ENCODE data around the gene BLOC1S3. TPM values are rescaled to one million over a fixed set of nuclear protein-coding genes. Genes with fewer than 3 reads are reported as not detected.

Gene BLOC1S3
- total and polyA plus RNA-seq, 2 of the 4 experiments (the other 2 are of a cell fraction), result 1.1 to 4.9 TPM

DNA sequence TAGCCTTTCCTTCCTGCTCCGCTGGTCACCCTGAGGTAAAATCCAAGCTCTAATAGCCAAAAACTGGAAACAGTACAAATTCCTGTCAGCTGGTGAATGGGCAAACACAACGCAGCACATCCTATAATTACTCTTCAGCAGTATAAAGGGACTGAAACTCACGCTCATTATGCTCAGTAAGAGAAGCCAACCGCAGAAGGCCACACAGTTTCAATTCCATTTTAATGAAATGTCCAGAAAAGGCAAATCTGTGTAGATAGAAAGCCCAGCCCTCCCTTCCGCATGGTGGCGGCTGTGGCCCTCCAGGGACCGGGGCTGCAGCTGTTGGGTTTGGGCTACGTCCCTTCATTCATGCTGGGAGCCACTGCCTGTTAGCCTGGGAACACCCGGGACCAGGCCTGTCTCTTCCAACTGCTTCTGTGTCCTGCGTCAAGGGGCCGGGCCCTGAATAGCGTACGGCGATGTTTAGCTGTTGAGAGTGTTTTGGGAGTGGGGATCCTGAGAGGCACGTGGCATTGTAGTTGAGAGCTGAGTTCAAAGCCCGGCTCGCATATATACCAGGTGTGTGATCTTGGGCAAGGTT lies 41.3 kb upstream of the BLOC1S3 start:
- H3K9me3 ChIP-seq (ENCODE audit: control insufficient read depth, insufficient read depth, low read length), result no peaks in the 10 kb centered on the region
- no peak overlapping the region for H4K5ac ChIP-seq (ENCODE audit: low read depth, low read length)
- H3K4me2 ChIP-seq (ENCODE audit: low read depth, low read length), result no peak overlapping the region
- H3K23ac ChIP-seq (ENCODE audit: low read depth, low read length), result no peak overlapping the region
- peaks cover 2% of the 10 kb centered on the region; the same call in 1 of the 2 replicates for H3K4me1 ChIP-seq (ENCODE audit: control insufficient read depth, insufficient read depth, low read length)
- no peak overlapping the region for H3K14ac ChIP-seq (replicated peaks; ENCODE audit: low read depth, low read length)
- no peaks in the 10 kb centered on the region for H3K27me3 ChIP-seq (ENCODE audit: control insufficient read depth, insufficient read depth, low read length)
- no peak overlapping the region for H2BK5ac ChIP-seq (ENCODE audit: low read depth, low read length, poor library complexity, severe bottlenecking)
- no peak overlapping the region for H4K8ac ChIP-seq (ENCODE audit: low read depth in 2 of 2, low read length in 2 of 2)
- H3K18ac ChIP-seq (ENCODE audit: low read depth, low read length), result no peak overlapping the region
- DNase-seq (no peak), ATAC-seq (ENCODE audit: low read depth) (no peak)
- H3K36me3 ChIP-seq (ENCODE audit: control insufficient read depth, insufficient read depth, low read length), result peaks cover 18% of the 10 kb centered on the region
- intact Hi-C loops (cut with micrococcal nuclease) (no loop called here), in situ Hi-C loops (cut with MboI; ENCODE audit: low sequenced_read_pairs) (no loop called here), dilution Hi-C loops (cut with HindIII; ENCODE audit: low sequenced_read_pairs, unreplicated experiment) (no loop called here)
- no peak overlapping the region for H3K4me3 ChIP-seq (ENCODE audit: insufficient read depth, low read depth, low read length)
- no peak overlapping the region for H2BK120ac ChIP-seq (ENCODE audit: low read depth, low read length)
- WGBS, 2 experiments (ENCODE audit: extremely low coverage in 2 of 2, insufficient read length in 1 of 2), result 76% methylated on average over 5 of the region's 17 CpGs; no CpG with 5 or more reads in 1 of the 2 experiments
- no peak overlapping the region for H2BK15ac ChIP-seq (ENCODE audit: low read depth, low read length)
- H2AK9ac ChIP-seq (replicated peaks; ENCODE audit: low read depth, low read length, poor library complexity), result no peak overlapping the region
- peaks cover 44% of the 10 kb centered on the region for H4K20me1 ChIP-seq (ENCODE audit: insufficient read depth, low read length)
- BruUV-seq (replicated peaks), result no TSS peak
- no peak overlapping the region for H3K4ac ChIP-seq (ENCODE audit: low read depth, low read length)
- no peak overlapping the region for H2AFZ ChIP-seq (replicated peaks; ENCODE audit: low read length, poor library complexity)
- no peak overlapping the region for H2AK5ac ChIP-seq (ENCODE audit: low read depth, low read length)
- no peak overlapping the region for H2BK20ac ChIP-seq (ENCODE audit: low read depth, low read length)
- H3K79me1 ChIP-seq (ENCODE audit: low read depth in 1 of 2, low read length in 2 of 2), result peaks cover 29 to 65% of the 10 kb centered on the region in 2 experiments
- H3K27ac ChIP-seq (ENCODE audit: insufficient read depth, low read length), result no peak overlapping the region
- no peak for TF ChIP-seq MAFK (IDR thresholded peaks at IDR 0.05; ENCODE audit: low read depth, low read length)
- no peak for TF ChIP-seq CHD1 (IDR thresholded peaks at IDR 0.05; ENCODE audit: low read depth, low read length)
- no peak for TF ChIP-seq FOS (IDR thresholded peaks at IDR 0.05; ENCODE audit: low read depth, low read length)
- no peak for TF ChIP-seq CEBPB (IDR thresholded peaks at IDR 0.05; ENCODE audit: low read depth, low read length)
- H3K9me1 ChIP-seq (ENCODE audit: insufficient read depth, low read length), result peaks cover 11% of the 10 kb centered on the region
- H3K9ac ChIP-seq (ENCODE audit: low read depth, low read length), result no peak overlapping the region
- H4K91ac ChIP-seq (ENCODE audit: insufficient read depth, low read depth, low read length), result no peak overlapping the region
- H3K56ac ChIP-seq (ENCODE audit: extremely low read depth, insufficient read depth, low read length), result no peak overlapping the region
- CTCF ChIA-PET, result interaction anchor here (0.7 kb wide), 1 partner anchor 106 kb away, joined by 3 read pairs; no protein-coding TSS in a partner anchor
- POLR2A ChIA-PET (ENCODE audit: unreplicated experiment), result no interaction called here
